H54 (cell line): Measurements from ENCODE around the gene RCOR3.

Source experiments
- DNase-seq: peaks from one replicate; pipeline ENCODE4 v3.0.0; 2011; ENCODE audit warnings: low spot score, mixed read lengths; ENCODE audit not compliant: insufficient read length
- FAIRE-seq: peaks from 3 replicates; lab custom pipeline; 2011; peaks lifted over from hg19 to GRCh38; lab: Jason Lieb, UNC
- POLR2A ChIP-seq: IDR thresholded peaks from 2 replicates; pipeline ENCODE4 v1.6.1; 2011; ENCODE audit warnings: low read depth, mild to moderate bottlenecking, low read length

RCOR3 gene

GRCh38 chr1:211352465-211352864 lies 93.3 kb downstream of the RCOR3 start:
- DNase-seq (no peak), FAIRE-seq (no peak)
- no peak for TF ChIP-seq POLR2A

GRCh38 chr1:211352985-211353515 lies 93.9 kb downstream of the RCOR3 start:
- no peak for TF ChIP-seq POLR2A
- FAIRE-seq (no peak), DNase-seq (no peak)

GRCh38 chr1:211353562-211354212 lies 94.5 kb downstream of the RCOR3 start:
- FAIRE-seq (no peak), DNase-seq (no peak)
- TF ChIP-seq POLR2A = no peak

GRCh38 chr1:211355873-211356272 lies 96.7 kb downstream of the RCOR3 start:
- DNase-seq (no peak), FAIRE-seq (no peak)
- no peak for TF ChIP-seq POLR2A

GRCh38 chr1:211356723-211357407 lies 97.7 kb downstream of the RCOR3 start:
- FAIRE-seq = no peak
- TF ChIP-seq POLR2A = no peak
- no peak for DNase-seq

- FAIRE-seq (no peak), DNase-seq (no peak)
- no peak for TF ChIP-seq POLR2A
Measured at GRCh38 chr1:211358685-211359084, 99.5 kb downstream of the RCOR3 start.

GRCh38 chr1:211359876-211360275 lies 100.7 kb downstream of the RCOR3 start:
- no peak for FAIRE-seq

GRCh38 chr1:211361202-211361601 lies 102.0 kb downstream of the RCOR3 start:
- DNase-seq (no peak), FAIRE-seq (no peak)
- no peak for TF ChIP-seq POLR2A

More at GRCh38 chr1:211359876-211360275, 100.7 kb downstream of the RCOR3 start:
- no peak for TF ChIP-seq POLR2A
- no peak for DNase-seq
